ENCODE results near the gene INF2.
"Not testable (repeated sequence)": the region's sequence is repeated elsewhere in the genome, so short reads cannot be mapped to it uniquely, and the experiment has no call there.

INF2 gene

DNA sequence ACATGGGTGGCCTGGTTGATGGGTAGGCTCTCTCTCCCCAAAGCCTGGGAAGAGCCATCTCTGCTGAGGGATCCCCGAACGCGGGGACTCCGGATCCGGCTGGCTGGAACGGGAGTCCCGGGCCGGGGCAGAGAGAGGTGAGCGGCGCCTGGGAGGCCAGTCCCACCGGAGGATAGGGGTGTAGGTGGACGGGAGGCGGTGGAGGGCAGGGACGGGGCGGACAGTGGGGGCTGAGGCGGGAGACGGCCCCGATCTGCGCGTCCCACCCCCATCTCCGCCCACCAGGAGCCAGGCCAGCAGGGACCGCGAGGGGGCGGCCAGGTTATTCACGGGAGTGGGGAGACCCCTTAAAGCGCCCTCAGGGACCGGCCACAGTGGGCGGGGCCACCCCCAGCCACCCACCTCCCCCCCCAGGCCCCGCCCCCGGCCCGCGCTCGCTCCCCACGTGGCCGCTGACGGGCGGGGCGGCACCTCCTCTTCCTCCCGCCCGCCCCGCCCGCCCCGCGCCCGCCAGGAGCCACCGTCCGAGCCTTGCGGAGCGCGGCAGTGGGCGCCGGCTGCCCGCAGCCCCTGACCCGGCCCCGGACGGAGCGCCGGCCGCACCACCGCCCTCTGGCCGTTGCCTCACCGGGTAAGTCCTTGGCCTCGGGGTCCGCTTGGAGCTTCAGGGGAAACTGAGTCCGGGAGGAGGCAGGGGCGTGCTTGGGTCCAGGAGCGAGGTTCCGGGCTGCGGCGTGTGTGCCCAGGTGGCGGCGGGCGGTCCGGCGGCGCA is at the start of gene INF2:
TSS of gene INF2 (plus strand) at position 510 of the 772 bp plus-strand sequence. CDS start 11,748 bp downstream, outside the sequence.
- peak; percentile 13 to 31 for DNase-seq

DNA sequence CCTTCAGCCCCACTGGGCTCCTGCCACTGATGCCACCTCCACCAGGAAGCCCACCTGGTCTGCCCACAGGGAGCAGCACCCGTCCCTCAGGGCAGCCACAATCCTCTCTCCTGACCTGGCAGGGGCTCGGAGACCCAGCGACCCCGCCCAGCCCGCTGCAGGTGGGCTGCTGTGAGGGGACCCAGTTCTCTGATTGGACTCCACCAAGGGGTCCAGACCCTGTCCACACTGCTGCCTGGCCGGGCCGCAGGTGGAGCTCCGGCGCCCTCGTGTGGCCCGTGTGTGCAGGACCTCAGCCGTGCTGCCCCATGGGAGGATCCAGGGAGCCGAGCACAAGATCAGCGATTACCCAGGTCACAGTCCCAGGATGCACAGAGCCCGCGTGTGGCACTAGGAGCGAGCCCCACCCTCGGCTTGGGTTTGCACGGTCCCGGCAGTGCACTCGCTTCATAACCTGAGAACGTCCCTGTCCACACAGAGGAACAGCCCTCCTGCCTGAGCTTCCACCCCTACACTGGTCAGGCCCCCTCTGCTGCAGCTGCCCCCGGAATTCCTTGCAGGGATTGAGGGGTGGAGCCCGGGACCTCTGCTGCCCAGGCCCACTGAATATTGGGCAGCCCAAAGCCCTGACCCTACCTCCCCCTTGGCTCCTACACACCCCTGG is 49.4 kb upstream of the INF2 start:
- peak; percentile 62 to 69 for DNase-seq

DNA sequence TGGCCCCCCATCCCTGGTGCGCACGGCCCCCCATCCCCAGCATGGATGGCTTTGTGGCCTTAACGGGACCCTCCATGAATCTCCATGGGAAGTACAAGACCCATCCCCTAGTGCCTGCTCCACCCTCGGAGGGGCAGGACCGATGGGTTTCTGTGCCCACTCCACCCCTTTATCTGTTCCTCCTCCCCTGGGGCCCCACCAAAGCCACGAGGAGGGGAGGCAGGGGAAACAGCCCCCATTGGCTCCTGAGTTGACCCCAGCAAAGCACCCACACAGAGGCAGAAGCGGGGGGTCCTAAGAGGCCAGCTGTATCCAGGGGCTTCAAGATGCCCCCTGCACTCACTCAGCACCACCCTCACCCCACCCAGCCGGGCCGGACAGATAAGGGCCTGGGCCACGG is 48.7 kb upstream of the INF2 start:
- DNase-seq: no peak

DNA sequence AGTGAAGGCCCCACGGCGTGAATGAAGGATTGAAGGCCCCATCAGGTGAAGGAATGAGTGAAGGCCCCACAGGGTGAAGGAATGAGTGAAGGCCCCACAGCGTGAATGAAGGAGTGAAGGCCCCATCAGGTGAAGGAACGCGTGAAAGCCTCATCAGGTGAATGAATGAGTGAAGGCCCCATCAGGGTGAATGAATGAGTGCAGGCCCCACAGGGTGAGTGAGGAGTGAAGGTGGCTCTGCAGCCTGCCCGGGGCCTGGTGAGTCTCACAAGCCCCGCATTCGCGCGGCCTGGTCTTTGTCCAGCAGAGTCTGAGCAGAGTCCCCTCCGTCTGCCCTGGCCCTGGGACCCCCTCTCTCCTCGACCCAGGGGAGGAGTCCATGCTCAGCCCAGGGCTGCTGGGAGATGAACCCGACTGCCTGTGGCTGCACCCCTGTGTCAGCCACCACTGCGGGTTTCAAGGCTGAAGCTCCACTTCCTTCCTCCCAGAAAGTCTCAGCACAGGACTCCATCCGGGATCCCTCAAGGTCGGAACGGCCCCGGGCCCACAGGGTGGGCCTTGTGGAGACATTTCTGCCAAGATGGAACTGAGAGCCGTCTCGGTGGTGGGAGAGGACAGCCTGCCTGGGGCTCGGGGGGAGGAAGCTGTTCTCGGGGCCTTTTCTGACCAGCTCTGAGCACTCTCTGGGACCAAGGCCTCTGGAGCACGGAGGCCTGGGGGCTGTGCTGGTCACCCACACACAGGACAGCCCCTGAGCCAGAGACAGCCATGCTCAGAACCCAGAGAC is 47.5 kb upstream of the INF2 start:
- peak; percentile 27 to 28 for DNase-seq

DNA sequence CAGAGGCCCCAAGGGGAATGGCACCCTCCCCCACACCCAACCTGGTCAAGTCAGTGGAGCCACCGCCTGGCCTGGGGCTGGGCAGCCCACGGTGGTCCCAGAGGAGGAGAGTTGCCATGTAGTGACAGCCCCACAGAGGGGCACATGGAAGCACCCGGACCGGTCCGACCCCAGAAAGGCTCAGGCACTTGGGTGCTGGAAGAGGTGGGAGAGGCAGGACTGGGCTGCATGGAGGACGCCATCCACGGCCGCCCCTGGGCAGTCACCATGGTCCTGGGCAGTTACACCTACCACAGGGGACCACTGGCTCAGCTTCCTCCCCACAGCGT is 46.9 kb upstream of the INF2 start:
- no peak for DNase-seq

DNA sequence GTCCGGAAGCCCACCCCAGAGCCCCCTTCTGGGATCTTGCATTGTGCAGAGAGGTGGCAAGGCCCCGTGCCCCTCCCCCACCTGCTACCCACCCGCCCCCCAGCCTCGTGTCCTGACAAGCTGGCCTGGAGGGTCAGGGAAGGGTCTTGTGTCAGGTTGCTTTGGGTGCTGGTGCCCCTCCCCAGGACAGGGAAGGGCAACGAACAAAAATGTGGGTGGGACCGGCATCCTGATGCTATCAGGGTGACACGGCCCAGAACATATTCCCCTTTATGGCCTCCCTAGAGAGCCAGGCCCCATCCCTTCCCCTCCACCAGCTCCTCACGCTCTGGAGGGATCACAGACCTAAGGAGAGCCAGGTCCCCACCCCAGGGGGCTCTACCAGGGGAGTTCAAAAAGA is 46.1 kb upstream of the INF2 start:
- no peak for DNase-seq

DNA sequence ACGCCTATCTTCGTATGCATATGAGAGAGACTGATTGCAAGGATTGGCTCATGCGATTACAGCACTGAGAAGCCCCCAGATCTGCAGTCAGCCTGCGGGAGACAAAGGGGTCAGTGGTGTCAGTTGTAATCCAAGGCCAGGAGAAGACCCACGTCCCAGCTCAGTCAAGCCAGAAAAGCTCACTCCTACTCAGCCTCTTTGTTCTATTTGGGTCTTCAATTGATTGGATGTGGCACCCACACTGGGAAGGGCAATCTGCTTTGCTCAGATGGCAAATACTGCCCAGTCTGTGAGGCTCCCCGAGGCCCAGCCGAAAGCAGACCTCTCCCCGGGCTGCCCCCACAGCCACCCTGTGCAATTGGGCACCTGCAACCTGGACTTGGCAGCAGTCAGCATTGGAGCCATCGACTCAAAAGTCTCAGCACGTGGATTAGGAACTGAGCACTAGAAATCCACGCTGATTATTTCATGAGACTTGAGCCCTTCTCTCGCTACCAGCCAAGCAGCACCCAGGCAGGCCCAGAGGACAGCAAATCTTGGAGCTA is 45.3 kb upstream of the INF2 start:
- no peak for DNase-seq

DNA sequence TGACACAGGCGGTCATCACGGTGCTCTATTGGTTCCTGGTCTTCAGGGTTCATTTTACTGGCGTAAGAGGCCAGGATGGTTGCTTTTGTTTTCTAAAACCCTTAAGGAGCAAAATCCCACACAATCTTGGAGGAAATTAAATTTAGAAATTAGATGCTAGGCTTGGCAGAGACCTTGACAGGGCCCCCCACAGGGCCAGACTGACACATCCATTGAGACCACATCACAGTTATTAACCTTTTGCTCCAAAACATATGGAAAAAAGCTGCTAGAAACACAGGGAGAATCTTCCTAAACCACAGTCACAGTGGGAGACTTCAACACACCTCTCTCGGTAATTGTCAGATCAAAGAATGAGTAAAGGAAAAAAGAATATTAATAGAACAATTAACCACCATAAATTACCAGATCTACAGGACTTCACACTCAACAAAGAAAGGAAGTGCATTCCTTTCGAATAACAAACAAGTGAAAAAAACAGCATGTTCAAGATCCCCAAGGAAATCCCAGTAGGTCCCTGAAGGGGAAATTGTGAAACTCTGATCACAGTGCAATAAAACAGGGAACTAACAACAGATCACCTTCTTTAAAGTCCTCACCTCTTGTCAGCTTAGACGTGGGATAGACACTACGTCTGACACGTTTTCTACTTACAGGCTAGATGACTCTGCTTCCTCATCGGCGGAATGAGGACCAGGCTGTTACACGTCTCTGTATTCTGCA is 44.6 kb upstream of the INF2 start:
- DNase-seq: no peak

DNA sequence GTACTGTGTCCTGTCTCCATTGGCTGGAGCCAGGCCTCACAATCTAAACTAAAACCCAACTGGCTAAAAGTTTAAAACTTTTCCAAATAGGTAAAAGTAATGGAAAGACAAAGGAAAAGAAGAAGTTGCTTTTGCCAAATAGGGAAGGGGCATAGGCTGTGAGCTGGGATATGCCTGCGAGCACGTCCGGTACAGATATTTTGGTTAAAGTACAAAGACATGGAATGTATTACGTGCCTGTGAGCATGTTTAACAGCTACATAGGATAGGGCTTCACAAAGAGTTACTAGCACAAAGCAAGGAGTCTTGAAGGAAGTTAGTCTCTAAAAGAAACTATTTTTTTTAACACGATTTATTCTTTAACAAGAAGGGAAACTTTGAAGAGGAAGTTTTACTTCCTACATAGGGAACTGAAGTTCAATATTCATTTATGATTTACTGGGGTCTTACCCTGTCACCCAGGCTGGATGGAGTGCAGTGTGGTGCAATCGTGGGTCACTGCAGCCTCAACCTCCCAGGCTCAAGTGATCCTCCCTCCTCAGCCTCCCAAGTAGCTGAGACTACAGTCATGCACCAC is 41.9 kb upstream of the INF2 start:
- DNase-seq: no peak

DNA sequence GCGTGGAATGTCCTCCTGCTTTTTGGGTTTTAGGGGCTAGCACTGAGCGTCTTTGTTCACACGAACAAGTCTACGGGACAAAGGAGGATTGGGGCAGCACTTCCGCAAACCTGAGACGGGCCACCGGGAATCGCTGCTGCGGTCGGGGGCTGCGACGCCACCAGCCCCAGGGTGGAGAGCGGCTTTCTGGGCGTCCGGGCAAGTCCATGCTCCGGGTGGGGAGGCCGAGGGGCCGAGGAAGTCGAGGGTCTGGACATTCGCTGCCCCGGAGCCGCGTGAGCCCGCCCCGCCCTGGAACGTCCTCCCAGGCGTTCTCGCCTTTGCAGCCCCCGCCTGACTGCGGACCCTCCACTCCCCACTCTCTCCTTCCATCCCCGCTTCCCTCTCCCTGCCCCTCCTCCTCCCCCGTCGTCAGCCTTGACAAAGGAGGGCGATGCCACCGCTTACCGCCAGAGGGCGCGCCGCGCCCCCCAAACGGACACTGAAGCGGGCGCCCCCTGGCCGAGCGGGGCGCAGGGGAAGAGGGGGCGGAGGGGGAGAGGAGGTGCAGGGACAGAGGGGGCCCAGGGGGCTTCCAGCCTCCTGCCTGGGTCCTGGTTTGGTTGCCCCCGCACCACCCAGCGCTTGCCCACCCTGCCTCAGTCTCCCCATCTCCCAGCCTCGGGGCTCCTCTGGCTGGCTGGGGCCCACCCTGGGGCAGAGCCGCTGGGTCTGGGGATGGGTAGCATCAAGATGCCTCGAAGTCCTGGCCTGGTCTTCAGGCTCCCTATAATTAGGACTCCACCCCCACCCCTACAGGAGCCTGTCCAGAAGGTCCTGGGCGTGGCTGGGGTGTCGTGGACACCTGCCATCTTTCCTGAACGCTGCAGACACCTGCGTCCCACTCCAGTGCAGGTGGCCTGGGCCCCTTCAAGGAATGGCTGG is 39.1 kb upstream of the INF2 start:
- peak; percentile 50 to 51 for DNase-seq

DNA sequence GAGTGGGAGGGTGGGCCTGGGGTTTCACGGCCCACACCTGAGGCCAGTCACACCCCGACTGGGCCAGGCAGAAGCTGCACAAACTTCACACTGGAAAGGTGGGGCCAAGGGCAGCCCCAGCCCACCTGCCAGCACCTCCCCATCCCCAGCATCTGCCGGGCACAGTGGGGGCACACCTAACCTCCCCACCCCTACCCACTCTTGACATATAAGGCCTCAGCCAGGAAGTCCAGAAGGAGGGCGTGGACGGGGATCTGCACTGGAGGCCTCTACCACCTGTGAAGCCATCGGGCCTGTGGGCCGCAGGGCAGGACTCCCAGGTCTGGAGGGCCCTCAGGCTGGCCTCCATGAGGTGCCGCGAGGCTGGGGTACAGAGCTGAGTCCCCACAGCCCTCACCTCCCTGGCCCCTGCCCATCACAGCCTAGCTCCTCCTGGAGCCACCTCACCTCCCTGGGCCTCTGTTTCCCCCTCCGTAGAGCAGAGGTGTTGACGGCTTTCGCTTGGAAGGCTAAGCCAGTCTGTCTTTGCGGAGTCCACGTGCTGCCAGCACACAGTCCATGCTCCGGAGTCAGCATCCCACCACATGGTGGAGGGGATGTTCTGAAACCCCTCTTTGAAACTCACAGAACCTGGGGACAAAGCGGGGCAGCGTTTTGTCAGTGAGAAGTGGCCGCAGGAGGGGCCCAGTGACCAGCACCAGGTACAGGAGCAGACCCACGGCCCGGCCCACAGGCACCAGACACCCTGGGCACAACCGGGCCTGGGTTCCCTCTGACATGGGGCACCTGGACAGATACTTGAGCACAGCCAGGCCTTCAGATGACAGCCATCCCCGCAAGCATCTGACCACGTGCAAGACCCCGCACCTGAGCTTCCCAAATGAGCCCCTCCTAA is 38.2 kb upstream of the INF2 start:
- DNase-seq: no peak

DNA sequence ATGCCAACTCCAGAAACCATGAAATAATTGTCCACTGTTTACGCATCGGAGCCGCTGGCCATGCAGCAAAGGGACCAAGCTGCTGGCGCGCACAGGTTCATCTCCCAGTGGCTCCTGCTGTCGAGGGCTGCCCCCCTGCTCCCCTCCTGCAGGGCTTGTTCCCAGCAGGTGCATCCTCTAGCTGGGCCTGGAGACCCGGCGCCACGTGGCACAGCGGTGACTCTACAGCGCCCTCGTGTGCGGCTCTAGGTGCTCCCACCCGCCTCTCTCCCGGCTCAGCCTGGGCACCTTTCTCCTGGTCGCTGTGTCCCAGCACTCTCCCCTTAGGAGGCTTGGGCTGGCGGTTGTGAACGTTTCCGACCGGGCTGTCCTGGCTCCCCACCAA is 37.5 kb upstream of the INF2 start:
- DNase-seq: no peak

DNA sequence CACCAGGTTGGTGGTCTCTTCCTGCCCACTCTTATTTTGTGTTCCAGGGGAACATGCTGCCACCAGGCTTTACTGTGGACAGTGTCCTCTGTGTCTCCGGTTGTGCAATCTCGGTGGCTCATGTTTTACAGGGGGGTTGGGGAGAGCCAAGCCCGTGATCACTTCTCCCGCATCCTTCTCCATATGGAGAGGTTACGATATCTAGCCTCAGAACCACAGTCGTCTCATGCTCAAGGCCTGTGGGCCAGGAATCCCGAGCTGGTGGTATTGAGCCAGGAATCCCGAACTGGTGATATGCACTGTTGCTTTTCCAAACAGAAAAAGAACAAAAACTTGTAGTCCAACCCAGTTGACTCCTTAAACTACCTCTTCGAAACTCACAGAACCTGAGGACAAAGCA is 37.0 kb upstream of the INF2 start:
- no peak for DNase-seq

DNA sequence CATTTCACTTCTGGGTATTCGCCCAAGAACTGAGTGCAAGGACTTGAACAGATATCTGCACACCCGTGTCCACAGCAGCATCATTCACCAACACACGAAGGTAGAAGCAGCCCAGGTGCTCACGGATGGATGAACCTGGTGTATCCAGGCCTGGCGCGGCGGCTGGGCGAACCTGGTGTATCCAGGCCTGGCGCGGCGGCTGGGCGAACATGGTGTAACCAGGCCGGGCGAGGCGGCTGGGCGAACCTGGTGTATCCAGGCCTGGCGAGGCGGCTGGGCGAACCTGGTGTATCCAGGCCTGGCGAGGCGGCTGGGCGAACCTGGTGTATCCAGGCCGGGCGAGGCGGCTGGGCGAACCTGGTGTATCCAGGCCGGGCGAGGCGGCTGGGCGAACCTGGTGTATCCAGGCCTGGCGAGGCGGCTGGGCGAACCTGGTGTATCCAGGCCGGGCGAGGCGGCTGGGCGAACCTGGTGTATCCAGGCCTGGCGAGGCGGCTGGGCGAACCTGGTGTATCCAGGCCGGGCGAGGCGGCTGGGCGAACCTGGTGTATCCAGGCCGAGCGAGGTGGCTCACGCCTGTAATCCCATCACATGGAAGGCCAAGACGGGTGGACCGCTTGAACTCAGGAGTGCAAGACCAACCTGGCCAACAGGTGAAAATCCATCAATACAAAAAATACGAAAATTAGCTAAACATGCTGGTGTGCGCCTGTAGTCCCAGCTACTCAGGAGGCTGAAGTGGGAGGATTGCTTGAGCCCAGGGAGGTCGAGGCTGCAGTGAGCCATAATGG is 36.1 kb upstream of the INF2 start:
- not testable (repeated sequence) for DNase-seq

DNA sequence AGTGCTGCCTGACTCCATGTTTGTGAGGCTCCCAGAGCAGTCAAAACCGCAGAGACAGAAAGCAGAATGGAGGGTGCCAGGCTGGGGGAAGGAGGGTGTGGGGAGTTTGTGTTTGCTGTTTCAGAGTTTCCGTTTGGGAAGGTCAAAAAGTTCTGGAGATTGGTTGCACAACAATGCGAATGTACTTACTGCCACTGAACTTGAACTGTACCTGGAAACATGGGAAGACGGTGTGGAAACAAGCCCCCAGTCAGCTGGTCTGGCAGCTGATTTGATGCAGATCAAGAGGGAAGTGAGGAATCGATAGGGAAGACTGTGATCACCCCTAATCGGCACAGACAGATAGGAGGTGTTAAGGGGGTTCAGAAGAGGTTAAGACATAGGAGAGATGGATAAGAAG is 35.3 kb upstream of the INF2 start:
- no peak for DNase-seq

DNA sequence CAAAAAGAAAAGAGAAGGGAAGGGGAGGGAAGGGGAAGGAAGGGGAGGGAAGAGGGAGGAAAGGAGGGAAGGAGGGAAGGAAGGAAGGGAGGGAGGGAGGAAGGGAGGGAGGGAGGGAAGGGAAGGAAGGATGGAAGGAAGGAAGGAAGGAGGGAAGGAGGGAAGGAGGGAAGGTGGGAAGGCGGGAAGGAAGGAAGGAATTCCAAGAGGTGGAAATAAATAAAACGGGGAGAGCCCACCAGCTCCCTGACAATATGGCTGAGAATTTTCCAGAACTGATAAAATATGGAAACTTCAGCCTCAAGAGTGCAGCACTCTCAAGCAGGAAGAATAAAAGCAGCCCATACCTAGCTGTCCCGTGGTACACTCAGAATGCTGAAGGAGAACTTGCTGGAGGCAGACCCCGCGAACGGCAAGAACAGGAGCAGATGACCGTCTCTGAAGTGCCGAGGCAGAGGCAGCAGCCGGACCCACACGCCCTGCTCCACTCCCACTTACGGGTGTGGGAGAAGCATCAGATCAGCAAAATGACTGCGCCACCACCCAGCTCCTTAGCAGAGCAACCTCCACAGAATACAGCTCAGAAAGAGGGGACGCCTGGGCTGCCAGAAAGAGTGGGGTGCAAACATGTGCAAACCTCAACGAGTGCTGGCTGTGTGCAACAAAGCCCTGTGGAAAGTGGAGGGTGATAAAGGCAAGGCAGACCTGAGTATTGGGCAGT is 34.1 kb upstream of the INF2 start:
- DNase-seq: no peak

DNA sequence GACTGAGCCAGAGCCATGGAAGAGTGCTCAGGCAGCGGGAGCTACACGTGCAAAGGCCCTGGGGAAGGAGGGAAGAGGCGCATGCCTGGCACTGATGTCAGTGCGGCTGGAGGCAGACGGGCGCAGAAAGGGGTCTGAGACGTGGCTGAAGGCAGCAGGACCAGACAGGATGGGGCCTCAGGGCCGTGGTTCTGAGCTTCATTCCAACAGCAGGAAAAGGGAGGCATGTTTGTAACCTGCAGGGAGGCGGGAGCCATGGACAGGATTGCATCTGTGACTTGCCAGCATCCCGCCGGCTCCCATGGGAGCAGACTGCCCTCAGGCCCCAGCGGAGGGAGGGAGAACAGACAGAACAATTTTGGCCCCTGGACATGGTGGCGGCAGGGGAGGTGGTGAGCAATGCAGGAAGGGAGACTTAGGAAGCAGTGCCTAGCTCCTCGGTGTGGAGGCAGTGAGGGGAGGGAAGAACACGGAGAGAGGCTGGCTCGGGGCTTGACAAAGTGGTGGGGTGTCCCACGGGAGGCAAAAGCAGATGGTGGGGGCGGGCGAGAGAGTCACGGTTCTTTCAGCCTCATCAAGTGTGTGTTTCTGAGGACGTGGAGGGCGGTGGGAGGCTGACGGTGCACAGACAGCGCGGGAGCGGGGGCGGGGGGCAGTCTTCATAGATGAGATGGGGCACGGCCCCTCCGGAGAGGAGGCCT is 33.3 kb upstream of the INF2 start:
- no peak for DNase-seq

DNA sequence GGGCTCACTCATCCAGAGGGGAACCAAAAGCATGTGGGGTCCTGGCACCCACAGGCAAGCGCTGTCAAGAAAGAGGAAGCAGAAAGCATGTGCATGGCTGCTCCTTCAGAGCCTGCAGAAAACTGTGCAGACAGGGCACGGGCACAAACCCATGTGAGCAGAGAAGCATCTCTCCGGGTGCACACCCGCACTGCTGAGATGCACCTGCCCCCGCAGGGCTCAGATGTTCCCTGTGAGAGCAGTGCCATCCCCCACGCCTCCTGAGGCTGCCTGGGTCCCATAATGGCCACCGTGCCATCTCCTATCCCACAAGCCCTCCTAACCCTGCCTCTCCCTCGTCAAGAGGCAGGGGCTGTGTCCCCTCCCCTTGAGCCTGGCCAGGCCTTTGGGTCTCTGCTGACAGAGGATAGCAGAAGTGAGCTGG is 32.3 kb upstream of the INF2 start:
- peak; percentile 69 to 72 for DNase-seq
